NB4 (cell line): Measurements from ENCODE around the gene TLCD2.
"Not testable (repeated sequence)": the region's sequence is repeated elsewhere in the genome, so short reads cannot be mapped to it uniquely, and the experiment has no call there.

Experiments used
- CTCF ChIP-seq: IDR thresholded peaks from one replicate; pipeline ENCODE4 v1.5.1; 2012; ENCODE audit warnings: low read depth, low read length
- MYC ChIP-seq: IDR thresholded peaks from 2 replicates; pipeline ENCODE4 v1.6.1; 2011; ENCODE audit warnings: low read depth, low read length
- POLR2A ChIP-seq: IDR thresholded peaks from 2 replicates; pipeline ENCODE4 v1.6.1; 2011; ENCODE audit warnings: mild to moderate bottlenecking; ENCODE audit not compliant: insufficient read length; ENCODE audit errors: extremely low read depth
- TF ChIP-seq, protein P1 (sequence below): IDR thresholded peaks from 2 replicates; pipeline ENCODE4 v1.6.1; 2011; ENCODE audit warnings: low read depth, low read length

GRCh38 chr17:1708791-1709346, 1.3 kb downstream of the TLCD2 start:
- not testable (repeated sequence) for TF ChIP-seq CTCF, POLR2A, MYC
- TF ChIP-seq, protein P1, sequence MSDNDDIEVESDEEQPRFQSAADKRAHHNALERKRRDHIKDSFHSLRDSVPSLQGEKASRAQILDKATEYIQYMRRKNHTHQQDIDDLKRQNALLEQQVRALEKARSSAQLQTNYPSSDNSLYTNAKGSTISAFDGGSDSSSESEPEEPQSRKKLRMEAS, result not testable (repeated sequence)
